HepG2 (cell line): ENCODE measurements around the gene DDX1. TPM values are rescaled to one million over a fixed set of nuclear protein-coding genes. Genes with fewer than 3 reads are reported as not detected.

Experiments
- ATF4 ChIP-seq, 2 experiments: fragments of 450-650 bp in 1 of 2; sonication (generic) in 1 of 2; formaldehyde crosslinking; IDR thresholded peaks; 2 replicates each; pipeline versions ENCODE4 v1.5.0 to v1.8.0; 2020 to 2022; ENCODE audit warnings: mild to moderate bottlenecking in 1 of 2, missing genetic modification reagents in 1 of 2
- CENPBD1 ChIP-seq: sonication (generic); formaldehyde crosslinking; IDR thresholded peaks from 2 replicates; pipeline ENCODE4 v1.8.0; 2022; ENCODE audit warnings: missing genetic modification reagents, low read depth, mild to moderate bottlenecking, borderline replicate concordance
- EEA1 ChIP-seq: sonication (generic); formaldehyde crosslinking; IDR thresholded peaks from 2 replicates; pipeline ENCODE4 v1.5.1; 2020; ENCODE audit warnings: mild to moderate bottlenecking, missing genetic modification reagents, borderline replicate concordance
- FOXA1 ChIP-seq, 2 experiments: fragments of 450-650 bp in 1 of 2; sonication (generic) in 1 of 2; formaldehyde crosslinking in 1 of 2; IDR thresholded peaks; 2 replicates each; pipeline versions ENCODE4 v1.4.0 to v1.6.1; 2016 to 2020; ENCODE audit warnings: missing genetic modification reagents in 1 of 2
- FOXP4 ChIP-seq: sonication (generic); formaldehyde crosslinking; IDR thresholded peaks from 2 replicates; pipeline ENCODE4 v1.4.0; 2020; ENCODE audit warnings: missing genetic modification reagents
- GATAD2A ChIP-seq: IDR thresholded peaks from 2 replicates; pipeline ENCODE4 v1.6.1; 2016
- IRF9 ChIP-seq: sonication (generic); formaldehyde crosslinking; IDR thresholded peaks from 2 replicates; pipeline ENCODE4 v1.8.0; 2022; ENCODE audit warnings: missing genetic modification reagents, mild to moderate bottlenecking, borderline replicate concordance
- KAT8 ChIP-seq: IDR thresholded peaks from 2 replicates; pipeline ENCODE4 v1.6.1; 2016; ENCODE audit warnings: missing genetic modification reagents, missing compliant biosample characterization
- MED13 ChIP-seq: sonication (generic); formaldehyde crosslinking; IDR thresholded peaks from 2 replicates; pipeline ENCODE4 v1.5.0; 2020; ENCODE audit warnings: missing genetic modification reagents
- PHF8 ChIP-seq: sonication (generic); formaldehyde crosslinking; IDR thresholded peaks from 2 replicates; pipeline ENCODE4 v1.5.0; 2020; ENCODE audit warnings: missing genetic modification reagents
- SALL2 ChIP-seq: sonication (generic); formaldehyde crosslinking; IDR thresholded peaks from 2 replicates; pipeline ENCODE4 v1.8.1; 2023; ENCODE audit warnings: mild to moderate bottlenecking, missing genetic modification reagents, inconsistent platforms
- SCMH1 ChIP-seq: sonication (generic); formaldehyde crosslinking; IDR thresholded peaks from 2 replicates; pipeline ENCODE4 v1.9.0; 2021; ENCODE audit warnings: missing genetic modification reagents, mild to moderate bottlenecking, borderline replicate concordance
- THAP8 ChIP-seq: sonication (generic); formaldehyde crosslinking; IDR thresholded peaks from 2 replicates; pipeline ENCODE4 v1.5.1; 2020; ENCODE audit warnings: missing genetic modification reagents, mild to moderate bottlenecking, borderline replicate concordance
- ZBTB26 ChIP-seq: IDR thresholded peaks from 2 replicates; pipeline ENCODE4 v1.6.1; 2016; ENCODE audit warnings: missing compliant biosample characterization, missing genetic modification reagents, borderline replicate concordance
- ZNF160 ChIP-seq: sonication (generic); formaldehyde crosslinking; IDR thresholded peaks from 2 replicates; pipeline ENCODE4 v1.8.0; 2022; ENCODE audit warnings: mild to moderate bottlenecking, inconsistent platforms, missing genetic modification reagents
- ZNF782 ChIP-seq: sonication (generic); formaldehyde crosslinking; IDR thresholded peaks from 2 replicates; pipeline ENCODE4 v1.4.0; 2020; ENCODE audit warnings: missing genetic modification reagents, mild to moderate bottlenecking, borderline replicate concordance
- polyA plus RNA-seq, 8 experiments: library from polyadenylated mRNA; depleted of rRNA in 3 of 8; stranded (reverse) in 7 of 8; unstranded in 1 of 8; fragments of >200 nt; fragmentation: Illumina TruSeq in 4 of 8; extraction: Trizol in 4 of 8; gene quantifications; 2 replicates each; pipeline versions ENCODE4 v1.2.1 to v1.2.3, GENCODE V29; 2011 to 2016; ENCODE audit warnings: low read depth in 4 of 8, missing spikeins in 1 of 8, mixed read lengths in 1 of 8; ENCODE audit not compliant: insufficient read depth in 1 of 8
- total RNA-seq, 5 experiments: library from RNA; depleted of rRNA; stranded (reverse); fragments of >200 nt; fragmentation: Illumina TruSeq; extraction: Trizol; gene quantifications; 2 replicates each; pipeline ENCODE4 v1.2.3, GENCODE V29; 2016; ENCODE audit warnings: low read depth in 1 of 5

The DDX1 gene
- total and polyA plus RNA-seq, 2 of the 13 experiments (the other 11 are each of a cell fraction or from before 2014, with no cell fraction given), result 81.6 to 130 TPM

GRCh38 chr2:15591692-15592463 is at the start of gene DDX1 (continued):
- TF ChIP-seq ZBTB26, result peak; percentile 90
- peak; percentile 98 for TF ChIP-seq PHF8 (CRISPR knock-in tag)
- TF ChIP-seq IRF9 (CRISPR knock-in tag), result peak; percentile 99
- TF ChIP-seq FOXA1 (IDR thresholded peaks at IDR 0.05), result no peak
- TF ChIP-seq FOXA1 (CRISPR knock-in tag; IDR thresholded peaks at IDR 0.05), result peak; percentile 71
- TF ChIP-seq GATAD2A (CRISPR knock-in tag), result peak; percentile 89
- TF ChIP-seq SALL2, result peak; percentile 99
- peak in 1 of 2 experiments; percentile 90; a peak in 2 of 4 replicates for TF ChIP-seq ATF4 (CRISPR knock-in tag; IDR thresholded peaks at IDR 0.05)
- no peak; the same call in 1 of the 2 replicates for TF ChIP-seq EEA1
- peak; percentile 99 for TF ChIP-seq KAT8 (CRISPR knock-in tag)
- TF ChIP-seq CENPBD1 (CRISPR knock-in tag), result peak; percentile 99
- TF ChIP-seq ZNF782 (CRISPR knock-in tag), result peak; percentile 97; the same call in 1 of the 2 replicates
- TF ChIP-seq ZNF160 (CRISPR knock-in tag), result peak; percentile 99
- peak; percentile 63; the same call in 1 of the 2 replicates for TF ChIP-seq THAP8 (CRISPR knock-in tag)
- TF ChIP-seq MED13 (CRISPR knock-in tag), result peak; percentile 93; the same call in 1 of the 2 replicates
- TF ChIP-seq FOXP4 (CRISPR knock-in tag), result peak; percentile 89
- no peak for TF ChIP-seq SCMH1 (CRISPR knock-in tag)
